DLD1 (cell line): ENCODE results near the gene GPLD1.

Source experiments
- in situ Hi-C: cut with HindIII; loops from 2 replicates; pipeline ENCODE4 v1.10.0; 2017; ENCODE audit warnings: low sequenced_read_pairs

GPLD1 gene

GRCh38 chr6:24501914-24502313, 12.5 kb upstream of the GPLD1 start:
- in situ Hi-C loops, result no loop called here

GRCh38 chr6:24501374-24501773, 12.0 kb upstream of the GPLD1 start:
- in situ Hi-C loops, result no loop called here

GRCh38 chr6:24500683-24501082, 11.3 kb upstream of the GPLD1 start:
- in situ Hi-C loops, result no loop called here

GRCh38 chr6:24497254-24497970, 8.0 kb upstream of the GPLD1 start:
- in situ Hi-C loops, result no loop called here

GRCh38 chr6:24494821-24495795, 5.7 kb upstream of the GPLD1 start, which contains the start of gene ALDH5A1:
Gene ALDH5A1 (plus strand): TSS chr6:24494969. CDS start chr6:24494997, 28 bp downstream.
- in situ Hi-C loops, result no loop called here

GRCh38 chr6:24493945-24494820, 4.8 kb upstream of the GPLD1 start:
- in situ Hi-C loops, result no loop called here

GRCh38 chr6:24492475-24492874, 3.1 kb upstream of the GPLD1 start:
- in situ Hi-C loops, result no loop called here

GRCh38 chr6:24490948-24491347, 1.6 kb upstream of the GPLD1 start:
- in situ Hi-C loops, result no loop called here

GRCh38 chr6:24489881-24490280, 503 bp upstream of the GPLD1 start:
- in situ Hi-C loops, result no loop called here

GRCh38 chr6:24486065-24486464, 3.3 kb downstream of the GPLD1 start:
- in situ Hi-C loops, result no loop called here

GRCh38 chr6:24484657-24485323, 4.6 kb downstream of the GPLD1 start:
- in situ Hi-C loops, result no loop called here

- in situ Hi-C loops, result no loop called here
These were observed 7.9 kb downstream of the GPLD1 start for GRCh38 chr6:24481449-24481848.

GRCh38 chr6:24480705-24481104, 8.7 kb downstream of the GPLD1 start:
- in situ Hi-C loops, result no loop called here

GRCh38 chr6:24478903-24479302, 10.5 kb downstream of the GPLD1 start:
- in situ Hi-C loops, result no loop called here

- in situ Hi-C loops, result no loop called here
These were observed 12.3 kb downstream of the GPLD1 start for GRCh38 chr6:24477070-24477469.

- in situ Hi-C loops, result no loop called here
These were observed 12.7 kb downstream of the GPLD1 start for GRCh38 chr6:24476631-24477030.

GRCh38 chr6:24472181-24472580, 17.2 kb downstream of the GPLD1 start:
- in situ Hi-C loops, result no loop called here

- in situ Hi-C loops, result no loop called here
These were observed 19.6 kb downstream of the GPLD1 start for GRCh38 chr6:24469811-24470210.

- in situ Hi-C loops, result no loop called here
These were observed 24.9 kb downstream of the GPLD1 start for GRCh38 chr6:24464253-24465038.

GRCh38 chr6:24460966-24461365, 28.4 kb downstream of the GPLD1 start:
- in situ Hi-C loops, result no loop called here
